ENCODE results near the gene SNAP29. TPM values are rescaled to one million over a fixed set of nuclear protein-coding genes. Genes with fewer than 3 reads are reported as not detected.

Gene SNAP29
- total RNA-seq, 2 experiments from 2014 or later = 20.0 to 22.6 TPM

GRCh38 chr22:20843501-20843900 lies 15.3 kb upstream of the SNAP29 start:
- no peak for ATAC-seq
- no peak for DNase-seq
- H3K27ac Mint-ChIP-seq = no peak overlapping the region
- peaks cover 46% of the 10 kb centered on the region for H3K4me1 Mint-ChIP-seq (ENCODE audit: low read depth)
- no peak for TF ChIP-seq CTCF (IDR thresholded peaks at IDR 0.05)
- ChIA-PET POLR2A (no interaction called here), CTCF (no interaction called here)
- intact Hi-C loops (cut with micrococcal nuclease) = no loop called here
- no peaks in the 10 kb centered on the region for H3K9me3 Mint-ChIP-seq
- no peak overlapping the region for H3K4me3 Mint-ChIP-seq
- H3K27me3 Mint-ChIP-seq = no peaks in the 10 kb centered on the region
- H3K36me3 Mint-ChIP-seq (ENCODE audit: low read depth) = no peaks in the 10 kb centered on the region

GRCh38 chr22:20844055-20845037 lies 14.5 kb upstream of the SNAP29 start:
- Mint-ChIP-seq H3K27me3 (no peaks in the 10 kb centered on the region), H3K9me3 (no peaks in the 10 kb centered on the region), H3K4me1 (ENCODE audit: low read depth) (peaks cover 47% of the 10 kb centered on the region), H3K27ac (no peak overlapping the region), H3K36me3 (ENCODE audit: low read depth) (no peaks in the 10 kb centered on the region), H3K4me3 (no peak overlapping the region)
- no peak for ATAC-seq
- no peak for DNase-seq
- TF ChIP-seq CTCF (IDR thresholded peaks at IDR 0.05) = no peak
- intact Hi-C loops (cut with micrococcal nuclease) = no loop called here
- ChIA-PET POLR2A (no interaction called here), CTCF (interaction anchor here (0.6 to 1.7 kb wide), 2 partner anchors 7 to 26 kb away, joined by 4 read pairs; no protein-coding TSS in a partner anchor)

GRCh38 chr22:20847318-20847822 lies 11.4 kb upstream of the SNAP29 start:
- Mint-ChIP-seq H3K27me3 (no peaks in the 10 kb centered on the region), H3K36me3 (ENCODE audit: low read depth) (no peaks in the 10 kb centered on the region), H3K9me3 (no peaks in the 10 kb centered on the region), H3K4me1 (ENCODE audit: low read depth) (peaks cover 29% of the 10 kb centered on the region), H3K27ac (no peak overlapping the region), H3K4me3 (no peak overlapping the region)
- ChIA-PET POLR2A (no interaction called here), CTCF (no interaction called here)
- DNase-seq (no peak), ATAC-seq (no peak)
- TF ChIP-seq CTCF (IDR thresholded peaks at IDR 0.05) = no peak
- intact Hi-C loops (cut with micrococcal nuclease) = no loop called here

- no peaks in the 10 kb centered on the region for H3K27me3 Mint-ChIP-seq
- intact Hi-C loops (cut with micrococcal nuclease) = no loop called here
- ATAC-seq = no peak
- no peaks in the 10 kb centered on the region for H3K9me3 Mint-ChIP-seq
- ChIA-PET CTCF (interaction anchor here (1.5 kb wide), 1 partner anchor 69 kb away, joined by 3 read pairs; no protein-coding TSS in a partner anchor), POLR2A (no interaction called here)
- peaks cover 37% of the 10 kb centered on the region for H3K4me1 Mint-ChIP-seq (ENCODE audit: low read depth)
- H3K4me3 Mint-ChIP-seq = no peak overlapping the region
- TF ChIP-seq CTCF (IDR thresholded peaks at IDR 0.05) = no peak
- no peaks in the 10 kb centered on the region for H3K36me3 Mint-ChIP-seq (ENCODE audit: low read depth)
- H3K27ac Mint-ChIP-seq = no peak overlapping the region
- DNase-seq = no peak
Observed at GRCh38 chr22:20852076-20852475, 6.7 kb upstream of the SNAP29 start.

- ChIA-PET POLR2A (no interaction called here), CTCF (interaction anchor here (1.5 kb wide), 1 partner anchor 69 kb away, joined by 3 read pairs; no protein-coding TSS in a partner anchor)
Observed at GRCh38 chr22:20852503-20852902, 6.3 kb upstream of the SNAP29 start.

More at GRCh38 chr22:20852503-20852902, 6.3 kb upstream of the SNAP29 start:
- Mint-ChIP-seq H3K9me3 (no peaks in the 10 kb centered on the region), H3K27me3 (no peaks in the 10 kb centered on the region), H3K4me1 (ENCODE audit: low read depth) (peaks cover 41% of the 10 kb centered on the region), H3K36me3 (ENCODE audit: low read depth) (no peaks in the 10 kb centered on the region), H3K4me3 (no peak overlapping the region), H3K27ac (no peak overlapping the region)
- no peak for TF ChIP-seq CTCF (IDR thresholded peaks at IDR 0.05)
- DNase-seq = no peak
- ATAC-seq = no peak
- intact Hi-C loops (cut with micrococcal nuclease) = no loop called here
